ENCODE results near the gene CKAP5. TPM values are rescaled to one million over a fixed set of nuclear protein-coding genes. Genes with fewer than 3 reads are reported as not detected.
A peak's percentile ranks its signal among the peaks of the same experiment; 100 is the strongest.

CKAP5 gene
- total and polyA plus RNA-seq, 12 donors, result 9.6 to 114 (median 80.1) TPM

GRCh38 chr11:46856605-46857343 lies 10.7 kb upstream of the CKAP5 start:
- Histone ChIP-seq H3K9me3 (no peaks in the 10 kb centered on the region), H3K4me3 (no peak overlapping the region), H3K27ac (peak overlapping the region in 1 of 10 donors; percentile 22), H3K36me3 (peaks cover 0 to 27% (median 0%) of the 10 kb centered on the region in 9 donors), H3K27me3 (no peaks in the 10 kb centered on the region), H3K4me1 (peaks cover 0 to 36% (median 0%) of the 10 kb centered on the region in 9 donors)
- 71 to 76% methylated on average over 5 of the region's 5 CpGs for WGBS, 2 donors
- no peak for TF ChIP-seq CTCF (IDR thresholded peaks at IDR 0.05)
- intact Hi-C loops (cut with DNase I), result no loop called here
- ATAC-seq (peak in 1 of 8 donors; percentile 43), DNase-seq (no peak)

- H3K9me3 ChIP-seq, result no peaks in the 10 kb centered on the region
- H3K27me3 ChIP-seq, result no peaks in the 10 kb centered on the region
- DNase-seq, result no peak
- intact Hi-C loops (cut with DNase I), result no loop called here
- H3K4me1 ChIP-seq, result peaks cover 0 to 36% (median 0%) of the 10 kb centered on the region in 9 donors
- H3K27ac ChIP-seq, result no peak overlapping the region
- no peak for TF ChIP-seq CTCF (IDR thresholded peaks at IDR 0.05)
- H3K4me3 ChIP-seq, result no peak overlapping the region
- no peak for ATAC-seq
- 94 to 99% methylated on average over 2 of the region's 2 CpGs for WGBS, 2 donors
- H3K36me3 ChIP-seq, result peaks cover 0 to 25% (median 0%) of the 10 kb centered on the region in 9 donors
Observed at GRCh38 chr11:46855863-46856262, 9.8 kb upstream of the CKAP5 start.

- 85 to 92% methylated on average over 3 of the region's 3 CpGs for WGBS, 2 donors
- no peak for TF ChIP-seq CTCF (IDR thresholded peaks at IDR 0.05)
- intact Hi-C loops (cut with DNase I), result no loop called here
- peaks cover 0 to 22% (median 0%) of the 10 kb centered on the region in 9 donors for H3K36me3 ChIP-seq
- H3K9me3 ChIP-seq, result no peaks in the 10 kb centered on the region
- peaks cover 0 to 36% (median 0%) of the 10 kb centered on the region in 9 donors for H3K4me1 ChIP-seq
- ATAC-seq, result no peak
- H3K27ac ChIP-seq, result no peak overlapping the region
- no peak for DNase-seq
- no peaks in the 10 kb centered on the region for H3K27me3 ChIP-seq
- H3K4me3 ChIP-seq, result no peak overlapping the region
Observed at GRCh38 chr11:46855167-46855566, 9.1 kb upstream of the CKAP5 start.

- Histone ChIP-seq H3K27me3 (no peaks in the 10 kb centered on the region), H3K9me3 (no peaks in the 10 kb centered on the region), H3K4me3 (no peak overlapping the region), H3K27ac (no peak overlapping the region), H3K36me3 (no peaks in the 10 kb centered on the region), H3K4me1 (peaks cover 0 to 8% (median 4%) of the 10 kb centered on the region in 9 donors)
- no peak for DNase-seq
- TF ChIP-seq CTCF (IDR thresholded peaks at IDR 0.05), result no peak
- 75% methylated on average over 10 of the region's 10 CpGs for WGBS, 2 donors
- intact Hi-C loops (cut with DNase I), result no loop called here
- ATAC-seq, result no peak
Observed at GRCh38 chr11:46850829-46851380, 4.8 kb upstream of the CKAP5 start.
